ENCODE measurements around the gene SCARB1. TPM values are rescaled to one million over a fixed set of nuclear protein-coding genes. Genes with fewer than 3 reads are reported as not detected.

Gene SCARB1
- total and polyA plus RNA-seq, 5 donors from 2014 or later = 0.52 to 1.2 (median 0.75) TPM

DNA sequence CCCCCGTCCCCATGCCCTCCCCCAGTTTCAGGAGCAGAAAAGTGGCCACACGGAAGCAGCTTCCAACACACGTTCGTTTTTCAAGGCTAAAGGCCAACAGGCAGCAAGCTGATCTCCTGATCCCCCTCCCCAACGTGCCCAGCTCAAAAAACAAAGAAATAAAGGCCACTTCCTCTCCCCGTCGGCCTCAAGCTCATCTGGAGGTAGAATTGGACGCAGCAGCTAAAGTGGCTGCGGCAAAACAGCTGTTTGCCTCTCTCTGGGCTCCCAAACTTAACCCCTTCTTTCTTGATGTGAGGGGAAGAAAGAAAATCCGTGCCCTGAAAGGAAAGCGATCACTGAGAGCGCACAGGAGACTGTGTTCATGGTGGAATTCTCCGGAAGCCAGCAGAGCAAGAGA is 66.3 kb downstream of the SCARB1 start:
- H3K36me3 Mint-ChIP-seq = no peaks in the 10 kb centered on the region
- no peaks in the 10 kb centered on the region for H3K27me3 ChIP-seq (ENCODE audit: control insufficient read depth, insufficient read depth, low read length)
- H3K4me1 Mint-ChIP-seq = peaks cover 0 to 18% (median 6%) of the 10 kb centered on the region in 4 donors
- H3K27me3 Mint-ChIP-seq = no peaks in the 10 kb centered on the region
- H3K4me1 ChIP-seq (ENCODE audit: control insufficient read depth, insufficient read depth, low read length, poor library complexity, severe bottlenecking) = no peaks in the 10 kb centered on the region
- peaks cover 0 to 4% (median 0%) of the 10 kb centered on the region in 7 donors for H3K9me3 Mint-ChIP-seq
- no peak overlapping the region for H3K27ac ChIP-seq (ENCODE audit: insufficient read depth, low read length, poor library complexity, severe bottlenecking)
- no peak overlapping the region for H3K4me3 ChIP-seq (ENCODE audit: low read depth, low read length)
- H3K27ac Mint-ChIP-seq = peak overlapping the region in 1 of 3 donors; percentile 68
- ATAC-seq (ENCODE audit: low read depth in 2 of 2) = no peak
- H3K36me3 ChIP-seq (ENCODE audit: control insufficient read depth, insufficient read depth, low read length) = no peaks in the 10 kb centered on the region
- H3K4me3 Mint-ChIP-seq = no peak overlapping the region
- H3K9me3 ChIP-seq (ENCODE audit: control insufficient read depth in 2 of 2, low read length in 2 of 2) = no peaks in the 10 kb centered on the region
- DNase-seq = no peak

DNA sequence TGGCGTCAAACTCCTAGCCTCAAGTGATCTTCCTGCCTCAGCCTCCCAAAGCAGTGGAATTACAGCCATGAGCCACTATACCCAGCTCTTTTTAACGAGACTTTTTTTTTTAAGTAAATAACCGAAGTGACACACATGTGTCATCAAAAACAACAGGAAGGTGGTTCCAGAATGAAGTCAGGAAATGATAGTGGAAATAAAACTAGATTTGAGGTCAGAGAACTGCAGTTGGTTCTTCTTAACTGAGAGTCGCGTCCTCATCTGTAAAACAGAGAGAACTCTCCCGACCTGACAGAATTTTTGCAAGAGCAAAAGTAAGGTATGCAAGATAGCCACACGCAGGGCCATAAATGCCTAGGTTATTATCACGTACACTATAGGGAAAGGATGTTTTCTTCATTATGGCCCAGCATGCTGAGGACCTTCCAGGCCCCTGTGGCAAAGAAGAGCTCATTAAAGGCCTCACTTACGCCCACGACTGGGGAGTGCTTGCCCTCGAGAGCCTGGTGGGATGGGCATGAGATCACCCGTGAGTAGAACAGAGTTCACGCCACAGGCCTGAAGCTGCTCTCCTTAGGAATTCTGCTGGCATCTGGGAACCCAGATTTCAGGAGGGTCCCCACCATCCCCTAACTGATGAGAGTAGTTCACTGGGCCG is 67.2 kb downstream of the SCARB1 start:
- peak in 1 of 3 donors; percentile 10 for DNase-seq
- Mint-ChIP-seq H3K9me3 (peaks cover 0 to 4% (median 0%) of the 10 kb centered on the region in 7 donors), H3K4me3 (no peak overlapping the region), H3K27ac (peak overlapping the region in 2 of 3 donors; percentile 5 to 14), H3K4me1 (peaks cover 0 to 18% (median 6%) of the 10 kb centered on the region in 4 donors), H3K27me3 (no peaks in the 10 kb centered on the region), H3K36me3 (no peaks in the 10 kb centered on the region)
- H3K27me3 ChIP-seq (ENCODE audit: control insufficient read depth, insufficient read depth, low read length) = no peaks in the 10 kb centered on the region
- H3K27ac ChIP-seq (ENCODE audit: insufficient read depth, low read length, poor library complexity, severe bottlenecking) = no peak overlapping the region
- H3K36me3 ChIP-seq (ENCODE audit: control insufficient read depth, insufficient read depth, low read length) = no peaks in the 10 kb centered on the region
- no peaks in the 10 kb centered on the region for H3K9me3 ChIP-seq (ENCODE audit: control insufficient read depth in 2 of 2, low read length in 2 of 2)
- ATAC-seq (ENCODE audit: low read depth in 2 of 2) = no peak
- no peak overlapping the region for H3K4me3 ChIP-seq (ENCODE audit: low read depth, low read length)
- H3K4me1 ChIP-seq (ENCODE audit: control insufficient read depth, insufficient read depth, low read length, poor library complexity, severe bottlenecking) = no peaks in the 10 kb centered on the region

DNA sequence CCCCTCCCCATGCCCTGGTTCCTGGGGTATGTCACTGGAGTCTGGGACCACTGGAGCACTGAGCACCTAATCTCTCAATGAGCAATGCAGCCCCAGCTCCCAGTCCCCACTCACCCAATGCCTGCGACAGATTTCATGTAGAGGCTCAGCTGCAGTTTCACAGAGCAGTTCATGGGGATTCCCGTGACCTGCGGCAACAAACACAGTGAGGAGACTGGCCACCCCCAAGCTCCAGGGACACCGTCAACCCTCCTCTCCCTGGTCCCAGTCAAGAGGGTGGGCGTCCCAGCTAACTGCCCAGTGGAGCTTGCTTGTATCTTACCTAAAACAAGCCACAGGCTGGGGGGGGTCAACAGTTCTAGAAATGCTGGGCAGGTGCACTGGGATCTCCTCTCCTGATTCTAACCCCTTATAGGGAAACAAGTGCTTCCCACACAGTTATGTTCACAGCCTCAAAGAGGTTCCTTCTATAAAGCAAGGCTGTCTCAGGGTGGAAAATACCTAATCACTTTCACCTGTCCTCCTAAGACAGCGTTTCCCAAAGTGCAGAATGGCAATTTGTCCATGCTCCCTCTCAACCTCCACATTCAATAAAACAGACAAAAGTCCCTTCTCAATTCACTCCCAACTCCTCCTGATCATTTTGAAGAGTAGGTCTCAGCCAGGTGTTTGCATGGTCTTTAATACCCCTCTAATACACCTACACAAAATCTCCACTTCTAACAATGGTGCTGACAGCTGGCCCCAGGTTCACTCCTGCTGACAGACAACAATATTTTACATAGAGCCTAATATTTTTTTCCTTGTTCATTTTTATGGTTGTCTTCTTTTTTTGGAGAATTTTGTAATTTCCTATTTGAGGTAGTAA is 68.3 kb downstream of the SCARB1 start:
- ATAC-seq (ENCODE audit: low read depth in 2 of 2) = no peak
- no peak overlapping the region for H3K27ac Mint-ChIP-seq
- no peaks in the 10 kb centered on the region for H3K4me1 ChIP-seq (ENCODE audit: control insufficient read depth, insufficient read depth, low read length, poor library complexity, severe bottlenecking)

DNA sequence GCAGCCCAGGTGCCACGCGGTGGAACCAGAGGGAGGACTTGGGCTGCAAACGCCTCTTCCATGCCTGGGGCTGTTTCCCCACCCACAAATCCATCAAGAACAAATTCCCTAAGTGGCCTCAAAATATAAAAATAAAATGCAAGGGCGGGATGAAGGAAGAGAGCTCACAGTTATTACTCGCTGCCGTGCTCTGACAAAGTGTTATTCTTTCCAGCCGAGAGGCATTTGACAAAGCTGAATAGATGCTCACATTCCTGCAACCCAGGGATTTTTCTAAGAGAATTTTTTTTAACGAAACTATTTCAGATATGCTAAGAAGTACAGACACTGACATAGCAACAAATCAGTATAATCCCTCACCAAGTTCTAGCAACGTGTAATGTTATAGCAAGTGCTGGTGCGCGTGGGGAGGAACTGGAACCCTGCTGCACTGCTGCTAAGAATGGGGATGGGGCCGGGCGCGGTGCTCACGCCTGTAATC is 70.7 kb downstream of the SCARB1 start:
- Histone ChIP-seq H3K27ac (ENCODE audit: insufficient read depth, low read length, poor library complexity, severe bottlenecking) (no peak overlapping the region), H3K4me1 (ENCODE audit: control insufficient read depth, insufficient read depth, low read length, poor library complexity, severe bottlenecking) (no peaks in the 10 kb centered on the region), H3K27me3 (ENCODE audit: control insufficient read depth, insufficient read depth, low read length) (no peaks in the 10 kb centered on the region), H3K4me3 (ENCODE audit: low read depth, low read length) (no peak overlapping the region), H3K36me3 (ENCODE audit: control insufficient read depth, insufficient read depth, low read length) (no peaks in the 10 kb centered on the region), H3K9me3 (ENCODE audit: control insufficient read depth in 2 of 2, low read length in 2 of 2) (no peaks in the 10 kb centered on the region)
- no peak overlapping the region for H3K4me3 Mint-ChIP-seq
- H3K9me3 Mint-ChIP-seq = peaks cover 0 to 3% (median 0%) of the 10 kb centered on the region in 7 donors
- H3K4me1 Mint-ChIP-seq = peaks cover 0 to 18% (median 6%) of the 10 kb centered on the region in 4 donors
- no peaks in the 10 kb centered on the region for H3K27me3 Mint-ChIP-seq
- no peaks in the 10 kb centered on the region for H3K36me3 Mint-ChIP-seq
- DNase-seq (no peak), ATAC-seq (ENCODE audit: low read depth in 2 of 2) (no peak)
- H3K27ac Mint-ChIP-seq = no peak overlapping the region

More for the DNA sequence above, 68.3 kb downstream of the SCARB1 start:
- no peak for DNase-seq
- H3K9me3 Mint-ChIP-seq = peaks cover 0 to 4% (median 0%) of the 10 kb centered on the region in 7 donors
- H3K27me3 ChIP-seq (ENCODE audit: control insufficient read depth, insufficient read depth, low read length) = no peaks in the 10 kb centered on the region
- H3K4me3 Mint-ChIP-seq = no peak overlapping the region
- peaks cover 0 to 18% (median 6%) of the 10 kb centered on the region in 4 donors for H3K4me1 Mint-ChIP-seq
- no peaks in the 10 kb centered on the region for H3K36me3 ChIP-seq (ENCODE audit: control insufficient read depth, insufficient read depth, low read length)
- no peaks in the 10 kb centered on the region for H3K36me3 Mint-ChIP-seq
- no peaks in the 10 kb centered on the region for H3K27me3 Mint-ChIP-seq
- no peaks in the 10 kb centered on the region for H3K9me3 ChIP-seq (ENCODE audit: control insufficient read depth in 2 of 2, low read length in 2 of 2)
- H3K4me3 ChIP-seq (ENCODE audit: low read depth, low read length) = no peak overlapping the region
- no peak overlapping the region for H3K27ac ChIP-seq (ENCODE audit: insufficient read depth, low read length, poor library complexity, severe bottlenecking)

DNA sequence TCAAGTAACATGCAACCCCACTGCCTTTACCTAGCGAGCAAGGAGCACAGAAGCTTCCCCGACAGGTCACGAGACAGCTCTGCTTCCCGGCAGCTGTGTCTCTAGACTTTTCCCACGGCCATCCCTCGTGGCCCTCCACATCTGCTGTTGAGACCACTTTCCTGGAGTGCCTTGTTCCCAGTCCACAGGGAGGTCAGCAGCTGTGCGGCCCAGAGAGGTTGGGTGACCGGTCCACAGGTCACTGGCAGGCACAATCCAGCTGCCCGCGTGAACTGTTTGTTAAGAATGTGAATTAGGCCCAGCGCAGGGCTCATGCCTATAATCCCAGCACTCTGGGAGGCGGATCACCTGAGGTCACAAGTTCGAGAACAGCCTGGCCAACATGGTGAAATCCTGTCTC is 71.5 kb downstream of the SCARB1 start:
- Histone ChIP-seq H3K27me3 (ENCODE audit: control insufficient read depth, insufficient read depth, low read length) (no peaks in the 10 kb centered on the region), H3K4me1 (ENCODE audit: control insufficient read depth, insufficient read depth, low read length, poor library complexity, severe bottlenecking) (no peaks in the 10 kb centered on the region), H3K36me3 (ENCODE audit: control insufficient read depth, insufficient read depth, low read length) (no peaks in the 10 kb centered on the region), H3K27ac (ENCODE audit: insufficient read depth, low read length, poor library complexity, severe bottlenecking) (no peak overlapping the region), H3K4me3 (ENCODE audit: low read depth, low read length) (no peak overlapping the region), H3K9me3 (ENCODE audit: control insufficient read depth in 2 of 2, low read length in 2 of 2) (no peaks in the 10 kb centered on the region)
- Mint-ChIP-seq H3K4me3 (no peak overlapping the region), H3K4me1 (peaks cover 0 to 18% (median 6%) of the 10 kb centered on the region in 4 donors), H3K36me3 (no peaks in the 10 kb centered on the region), H3K27ac (no peak overlapping the region), H3K27me3 (peaks cover 4% of the 10 kb centered on the region), H3K9me3 (peaks cover 0 to 3% (median 0%) of the 10 kb centered on the region in 7 donors)
- no peak for DNase-seq
- no peak for ATAC-seq (ENCODE audit: low read depth in 2 of 2)

DNA sequence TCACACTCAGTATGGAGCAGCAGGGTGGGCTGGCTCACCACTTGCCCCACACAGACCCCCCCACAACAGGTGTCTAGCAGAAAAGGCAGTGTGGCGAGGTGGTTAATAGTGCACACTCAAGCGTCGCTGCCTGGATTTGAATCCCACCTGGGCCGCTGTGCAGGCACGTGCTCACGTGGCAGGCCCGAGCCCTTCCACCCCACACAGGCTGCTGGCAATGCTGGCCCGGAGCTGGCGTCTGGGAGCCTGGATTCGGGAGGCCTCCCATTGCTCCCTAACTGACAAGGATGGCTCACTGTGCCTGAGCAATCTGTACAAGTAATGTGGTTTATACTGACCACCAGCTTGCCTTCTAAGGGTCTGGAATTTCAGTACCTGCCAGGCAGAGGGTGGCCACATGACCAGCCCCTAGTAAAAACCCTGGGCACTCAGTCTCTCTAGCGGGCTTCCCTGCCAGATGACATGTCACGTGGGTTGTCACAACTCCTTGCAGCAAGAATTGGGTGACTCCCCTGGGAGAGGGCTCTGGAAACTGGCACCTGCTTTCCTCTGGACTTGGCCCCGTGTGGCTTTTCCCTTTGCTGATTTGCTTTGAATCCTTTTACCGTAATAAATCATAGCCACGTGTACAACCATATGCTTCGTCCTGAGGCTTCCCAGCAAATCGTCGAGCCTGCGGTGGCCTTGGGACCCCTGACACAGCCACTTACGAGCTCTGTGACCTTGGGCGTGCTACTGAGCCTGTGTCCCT is 72.8 kb downstream of the SCARB1 start:
- Mint-ChIP-seq H3K4me1 (peaks cover 0 to 6% (median 1%) of the 10 kb centered on the region in 4 donors), H3K27ac (peak overlapping the region in 1 of 3 donors; percentile 52), H3K27me3 (peaks cover 5% of the 10 kb centered on the region), H3K36me3 (no peaks in the 10 kb centered on the region), H3K9me3 (peaks cover 0 to 3% (median 0%) of the 10 kb centered on the region in 7 donors), H3K4me3 (no peak overlapping the region)
- Histone ChIP-seq H3K4me1 (ENCODE audit: control insufficient read depth, insufficient read depth, low read length, poor library complexity, severe bottlenecking) (no peaks in the 10 kb centered on the region), H3K27me3 (ENCODE audit: control insufficient read depth, insufficient read depth, low read length) (no peaks in the 10 kb centered on the region), H3K4me3 (ENCODE audit: low read depth, low read length) (no peak overlapping the region), H3K36me3 (ENCODE audit: control insufficient read depth, insufficient read depth, low read length) (no peaks in the 10 kb centered on the region), H3K27ac (ENCODE audit: insufficient read depth, low read length, poor library complexity, severe bottlenecking) (no peak overlapping the region), H3K9me3 (ENCODE audit: control insufficient read depth in 2 of 2, low read length in 2 of 2) (no peaks in the 10 kb centered on the region)
- DNase-seq (no peak), ATAC-seq (ENCODE audit: low read depth in 2 of 2) (no peak)

DNA sequence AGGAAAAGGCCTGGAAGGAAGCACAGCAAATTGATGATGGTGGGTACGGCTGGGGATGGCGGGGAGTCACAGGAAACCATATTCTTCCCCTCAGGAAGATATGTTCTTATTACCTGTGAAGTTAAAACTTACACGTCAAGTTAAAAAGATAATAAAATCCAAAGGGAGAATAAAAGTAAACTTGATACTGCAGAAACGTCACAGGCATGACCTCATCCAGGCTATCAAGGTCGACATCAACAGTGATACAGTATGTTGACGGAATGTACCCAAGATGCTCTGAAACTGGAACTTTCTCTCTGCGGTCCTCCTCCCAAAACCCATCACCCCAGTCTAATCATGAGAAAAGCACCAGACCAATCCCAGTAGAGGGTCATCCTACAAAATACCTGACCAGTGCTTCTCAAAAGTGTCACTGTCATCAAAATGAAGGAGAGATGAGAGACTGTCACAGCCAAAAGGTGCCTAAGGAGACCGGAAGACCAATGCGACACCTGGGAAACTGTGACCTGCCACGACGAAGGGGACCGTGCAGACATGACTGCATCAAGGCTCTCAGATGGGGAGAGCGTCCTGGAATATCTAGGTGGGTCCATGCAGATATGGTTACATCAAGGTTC is 74.6 kb downstream of the SCARB1 start:
- Histone ChIP-seq H3K27ac (ENCODE audit: insufficient read depth, low read length, poor library complexity, severe bottlenecking) (no peak overlapping the region), H3K9me3 (ENCODE audit: control insufficient read depth in 2 of 2, low read length in 2 of 2) (no peaks in the 10 kb centered on the region), H3K36me3 (ENCODE audit: control insufficient read depth, insufficient read depth, low read length) (no peaks in the 10 kb centered on the region), H3K4me1 (ENCODE audit: control insufficient read depth, insufficient read depth, low read length, poor library complexity, severe bottlenecking) (no peaks in the 10 kb centered on the region), H3K27me3 (ENCODE audit: control insufficient read depth, insufficient read depth, low read length) (no peaks in the 10 kb centered on the region), H3K4me3 (ENCODE audit: low read depth, low read length) (no peak overlapping the region)
- Mint-ChIP-seq H3K4me1 (peaks cover 0 to 4% (median 0%) of the 10 kb centered on the region in 4 donors), H3K27me3 (peaks cover 9% of the 10 kb centered on the region), H3K27ac (no peak overlapping the region), H3K9me3 (no peaks in the 10 kb centered on the region), H3K36me3 (no peaks in the 10 kb centered on the region), H3K4me3 (no peak overlapping the region)
- ATAC-seq (ENCODE audit: low read depth in 2 of 2) (no peak), DNase-seq (no peak)
